ENCODE data around the gene BCO2.
"Not testable (repeated sequence)": the region's sequence is repeated elsewhere in the genome, so short reads cannot be mapped to it uniquely, and the experiment has no call there.

The BCO2 gene

DNA sequence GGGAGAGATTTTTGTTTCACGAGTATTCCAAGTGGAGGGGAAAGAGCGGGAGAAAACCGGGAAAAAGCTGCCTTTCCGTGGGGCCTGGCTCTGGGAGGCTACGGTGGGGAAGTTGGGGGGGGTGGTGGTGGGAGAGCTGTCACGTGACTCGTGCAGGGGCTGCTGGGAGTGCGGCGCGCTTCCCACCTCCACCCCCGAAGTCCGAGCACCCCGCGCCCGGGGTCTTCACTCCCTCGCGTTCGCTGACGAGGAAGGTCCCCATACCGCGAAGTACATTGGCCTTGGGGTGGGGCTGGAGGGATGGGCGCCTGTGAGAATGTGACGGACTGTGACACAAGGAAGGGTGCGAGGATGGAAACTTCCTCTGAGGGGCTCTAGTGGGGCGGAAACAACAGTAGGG, 8.2 kb upstream of the BCO2 start, which contains the start of gene TEX12:
Gene TEX12, plus strand, starts transcription at position 228 of the 400 bp plus-strand sequence. CDS start 1,897 bp downstream, outside the sequence.
- no peak for DNase-seq (ENCODE audit: low read depth in 2 of 2)

DNA sequence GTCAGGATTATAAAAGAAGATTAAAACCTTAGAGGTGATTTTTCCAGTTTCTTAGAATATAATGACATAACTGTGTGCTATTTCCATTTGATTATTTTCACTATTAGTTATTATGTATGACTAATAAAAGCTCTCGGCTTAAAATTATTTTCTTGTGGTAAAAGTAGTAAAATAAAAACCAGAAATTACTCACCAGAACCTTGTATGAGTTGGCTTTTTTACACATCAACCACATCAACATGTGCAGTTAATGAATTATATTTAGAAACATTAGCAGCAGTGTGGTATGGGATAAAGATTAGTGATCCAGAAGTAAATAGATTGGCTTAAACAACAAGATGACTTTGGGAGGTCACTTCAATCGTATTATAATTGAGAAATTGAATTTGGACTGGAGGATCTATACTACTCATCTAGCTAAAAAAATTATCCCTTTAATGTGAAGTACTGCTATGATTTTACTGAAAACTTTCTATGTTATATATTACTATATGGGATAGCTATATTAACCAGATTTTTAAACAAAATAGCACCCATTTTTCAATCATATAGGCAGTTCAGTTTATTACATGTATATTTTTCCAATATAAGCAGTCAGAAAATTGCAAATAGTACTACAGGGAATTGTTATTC, 2.8 kb upstream of the BCO2 start:
- DNase-seq (ENCODE audit: low read depth in 2 of 2), result no peak

GRCh38 chr11:112173152-112173551, 2.2 kb upstream of the BCO2 start:
- DNase-seq (ENCODE audit: low read depth in 2 of 2), result no peak

DNA sequence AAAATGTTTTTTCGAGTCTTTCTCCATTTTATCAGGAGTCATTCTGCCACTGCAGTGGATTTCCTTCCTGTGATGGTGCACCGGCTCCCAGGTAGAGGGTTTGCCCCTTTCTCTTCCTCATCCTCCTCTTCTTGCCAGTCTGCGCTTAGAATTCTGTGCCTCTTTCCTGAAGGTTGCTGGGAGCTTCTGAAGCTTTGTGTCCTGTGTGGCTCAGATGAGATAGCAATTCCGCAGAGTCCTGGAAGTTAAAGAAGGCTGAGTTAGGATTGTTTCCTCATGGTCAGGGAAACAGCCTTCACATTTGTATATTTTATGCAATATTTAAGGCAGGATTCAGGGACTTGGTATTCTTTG, 264 bp downstream of the BCO2 start:
- DNase-seq (ENCODE audit: low read depth in 2 of 2), result no peak

GRCh38 chr11:112176077-112176476, 765 bp downstream of the BCO2 start:
- DNase-seq (ENCODE audit: low read depth in 2 of 2), result no peak

DNA sequence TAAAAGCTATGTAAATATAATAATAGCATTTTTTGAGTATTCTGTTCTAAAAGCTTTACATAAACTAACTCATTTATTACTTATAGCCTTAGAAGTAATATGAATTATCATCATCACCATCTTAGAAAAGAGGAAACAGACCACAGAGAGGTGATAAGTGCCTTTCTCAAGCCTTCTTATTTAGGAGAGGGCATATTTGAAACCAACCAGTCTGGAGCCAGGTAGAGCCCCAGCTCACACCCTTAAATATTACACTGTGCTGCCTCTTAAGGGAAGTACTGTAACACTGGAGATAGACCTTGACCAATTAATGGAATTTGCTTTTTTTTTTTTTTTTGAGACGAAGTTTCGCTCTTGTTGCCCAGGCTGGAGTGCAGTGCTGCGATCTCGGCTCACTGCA, 2.3 kb downstream of the BCO2 start:
- no peak for DNase-seq (ENCODE audit: low read depth in 2 of 2)

GRCh38 chr11:112178428-112178827, 3.1 kb downstream of the BCO2 start:
- DNase-seq (ENCODE audit: low read depth in 2 of 2), result no peak

DNA sequence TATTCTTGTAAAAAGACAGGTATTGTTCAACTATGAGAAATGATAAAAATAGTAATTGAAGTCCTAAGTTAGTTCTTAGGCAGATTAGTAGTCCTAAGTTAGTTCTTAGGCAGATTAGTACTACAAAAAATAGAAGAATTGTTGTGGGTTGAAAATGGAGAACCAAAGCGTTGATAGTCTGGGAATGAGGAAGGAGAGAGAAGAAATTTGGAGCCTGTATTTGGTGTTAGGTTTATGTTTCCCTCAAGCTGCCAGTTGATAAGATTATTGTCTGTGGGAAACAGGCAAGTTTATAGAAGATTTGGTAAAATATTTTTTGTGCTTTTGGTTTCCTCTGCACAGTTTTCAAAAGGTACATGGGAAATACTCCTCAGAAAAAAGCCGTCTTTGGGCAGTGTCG, 3.6 kb downstream of the BCO2 start:
- DNase-seq (ENCODE audit: low read depth in 2 of 2), result no peak

DNA sequence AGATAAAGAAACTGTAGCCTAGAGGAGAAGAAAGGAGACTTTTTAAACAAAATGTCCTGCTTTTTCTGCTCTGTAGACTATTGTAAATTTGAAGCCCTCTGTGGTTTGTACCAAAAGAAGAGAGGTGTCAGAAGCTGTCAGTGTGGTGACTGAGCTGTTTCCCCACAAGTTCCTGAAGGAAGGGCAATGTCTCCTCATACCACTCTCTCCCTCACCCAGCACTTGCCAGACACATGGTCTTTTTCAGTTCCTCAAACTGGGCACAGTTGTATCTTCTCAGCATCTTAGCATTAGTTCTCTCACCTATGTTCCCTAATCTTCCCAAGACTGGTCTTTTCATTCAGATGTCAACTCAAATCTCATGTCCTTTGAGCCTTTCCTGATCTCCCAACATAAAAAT, 4.3 kb downstream of the BCO2 start:
- no peak for DNase-seq (ENCODE audit: low read depth in 2 of 2)

- no peak for DNase-seq (ENCODE audit: low read depth in 2 of 2)
These were observed 7.6 kb downstream of the BCO2 start for GRCh38 chr11:112182867-112183266.

GRCh38 chr11:112185883-112186282, 10.6 kb downstream of the BCO2 start:
- DNase-seq (ENCODE audit: low read depth in 2 of 2), result no peak

DNA sequence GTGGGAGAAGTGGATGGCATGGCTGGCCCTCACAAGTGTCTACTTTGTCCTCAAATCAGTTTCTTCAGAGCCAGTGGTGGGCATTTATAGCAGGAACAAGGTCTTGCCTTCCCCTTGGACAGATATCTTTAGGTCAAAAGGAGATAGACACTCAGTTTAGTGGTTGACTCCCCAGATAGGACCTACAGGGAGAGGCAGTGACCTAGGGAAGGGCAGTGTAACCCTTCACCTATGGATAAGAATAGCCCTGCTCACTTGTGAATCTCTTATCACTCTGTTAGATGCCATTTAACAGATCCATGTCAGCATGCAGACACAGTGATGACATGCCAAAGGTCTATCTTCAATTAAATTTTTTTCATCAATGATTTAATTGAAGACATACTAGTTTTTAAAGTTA, 11.0 kb downstream of the BCO2 start:
- DNase-seq (ENCODE audit: low read depth in 2 of 2), result no peak

- not testable (repeated sequence) for DNase-seq (ENCODE audit: low read depth in 2 of 2)
These were observed 19.8 kb downstream of the BCO2 start for GRCh38 chr11:112195113-112195512.

DNA sequence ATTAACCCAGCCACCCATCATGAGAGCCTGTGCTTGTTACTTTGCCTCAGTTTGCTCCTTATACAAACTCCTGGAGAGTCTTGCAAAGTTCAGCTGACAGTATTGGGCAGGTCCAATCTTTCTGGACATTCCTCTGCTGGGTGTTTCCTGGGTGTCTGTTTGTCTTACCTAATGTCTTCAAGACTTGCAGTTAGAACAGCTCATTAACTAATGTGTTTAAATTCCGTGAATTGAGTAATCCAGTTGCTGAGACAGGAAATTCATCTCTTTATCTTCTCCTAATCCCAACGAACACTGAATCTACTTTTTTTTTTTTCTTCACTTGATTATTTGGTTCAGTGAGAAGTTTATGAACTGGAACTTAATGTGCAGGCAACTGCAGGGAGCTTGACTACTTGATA, 20.6 kb downstream of the BCO2 start:
- no peak for DNase-seq (ENCODE audit: low read depth in 2 of 2)

GRCh38 chr11:112196519-112197087, 21.3 kb downstream of the BCO2 start:
- DNase-seq (ENCODE audit: low read depth in 2 of 2), result no peak

DNA sequence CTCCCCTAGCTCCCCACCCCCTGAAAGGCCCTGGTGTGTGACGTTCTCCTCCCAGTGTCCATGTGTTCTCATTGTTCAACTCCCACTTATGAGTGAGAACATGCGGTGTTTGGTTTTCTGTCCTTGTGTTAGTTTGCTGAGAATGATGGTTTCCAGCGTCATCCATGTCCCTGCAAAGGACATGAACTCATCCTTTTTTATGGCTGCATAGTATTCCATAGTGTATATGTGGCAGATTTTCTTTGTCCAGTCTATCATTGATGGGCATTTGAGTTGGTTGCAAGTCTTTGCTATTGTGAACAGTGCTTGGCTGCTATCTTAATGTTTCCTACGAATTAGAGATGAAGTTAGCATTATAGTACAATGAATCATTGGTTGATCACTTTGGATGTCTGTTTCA, 23.8 kb downstream of the BCO2 start:
- not testable (repeated sequence) for DNase-seq (ENCODE audit: low read depth in 2 of 2)

GRCh38 chr11:112200252-112200651, 24.9 kb downstream of the BCO2 start:
- no peak for DNase-seq (ENCODE audit: low read depth in 2 of 2)

DNA sequence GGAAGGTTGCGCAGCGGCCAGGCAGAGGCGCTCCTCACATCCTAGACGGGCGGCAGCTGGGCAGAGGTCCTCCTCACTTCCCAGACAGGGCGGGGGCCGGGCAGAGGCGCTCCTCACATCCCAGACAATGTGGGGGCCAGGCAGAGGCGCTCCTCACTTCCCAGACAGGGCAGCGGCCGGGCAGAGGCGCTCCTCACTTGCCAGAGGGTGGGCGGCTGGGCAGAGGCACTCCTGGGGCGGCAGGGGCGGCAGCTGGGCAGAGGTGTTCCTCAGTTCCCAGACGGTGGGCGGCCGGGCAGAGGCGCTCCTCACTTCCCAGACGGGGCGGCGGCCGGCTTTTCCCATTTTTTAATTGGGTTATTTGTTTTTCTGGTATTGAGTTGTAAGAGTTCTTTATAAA, 30.8 kb downstream of the BCO2 start:
- DNase-seq (ENCODE audit: low read depth in 2 of 2), result no peak

- DNase-seq (ENCODE audit: low read depth in 2 of 2), result no peak
These were observed 35.6 kb downstream of the BCO2 start for GRCh38 chr11:112210890-112211289.

DNA sequence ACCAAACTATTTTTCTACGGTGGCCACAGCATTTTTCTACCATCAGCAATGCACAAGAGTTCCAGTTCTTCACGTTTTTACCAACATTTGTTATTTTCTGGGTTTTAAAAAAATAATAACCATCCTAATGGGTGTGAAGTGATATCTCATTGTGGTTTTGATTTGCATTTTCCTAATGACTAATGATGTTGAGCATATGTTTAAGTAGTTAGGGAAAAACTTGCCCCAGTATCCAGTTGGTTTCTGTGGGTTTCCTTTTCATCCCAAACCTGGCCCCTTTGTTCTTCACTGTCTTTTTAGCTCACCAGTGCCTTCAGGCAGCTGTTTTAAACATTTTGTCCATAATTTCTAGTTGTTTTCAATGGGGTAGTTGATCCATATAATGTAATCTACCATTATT, 36.2 kb downstream of the BCO2 start:
- DNase-seq (ENCODE audit: low read depth in 2 of 2), result no peak

GRCh38 chr11:112212290-112212689, 37.0 kb downstream of the BCO2 start:
- DNase-seq (ENCODE audit: low read depth in 2 of 2), result no peak

DNA sequence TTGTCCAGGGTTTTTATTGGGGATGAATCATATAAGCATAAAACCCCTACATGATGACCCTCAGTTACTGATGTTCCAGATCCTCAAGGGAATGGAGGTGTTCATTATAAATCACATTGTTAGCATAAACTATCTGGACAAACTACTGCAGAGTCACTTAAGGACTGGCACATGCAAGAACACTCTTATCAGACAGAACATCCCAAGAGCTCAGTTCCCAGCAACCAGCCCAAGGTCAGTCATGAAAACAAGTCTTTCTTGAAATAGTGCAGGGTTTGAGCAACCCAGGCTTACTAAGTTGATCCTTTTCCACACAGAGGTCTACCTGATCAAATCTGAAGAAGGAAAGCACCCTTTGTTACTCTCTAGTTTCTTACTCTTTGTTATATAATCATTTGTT, 37.4 kb downstream of the BCO2 start:
- DNase-seq (ENCODE audit: low read depth in 2 of 2), result no peak

- DNase-seq (ENCODE audit: low read depth in 2 of 2), result no peak
These were observed 38.4 kb downstream of the BCO2 start for GRCh38 chr11:112213753-112214152.

- no peak for DNase-seq (ENCODE audit: low read depth in 2 of 2)
These were observed 40.3 kb downstream of the BCO2 start for GRCh38 chr11:112215621-112216020.

All from stimulated activated CD8-positive, alpha-beta memory T cell treated with anti-CD3 and anti-CD28 coated beads, Interleukin-15, amount 100 ng/mL, for 4 hours (primary cell).